ENCODE measurements around the gene OR10A6.

Gene OR10A6, protein sequence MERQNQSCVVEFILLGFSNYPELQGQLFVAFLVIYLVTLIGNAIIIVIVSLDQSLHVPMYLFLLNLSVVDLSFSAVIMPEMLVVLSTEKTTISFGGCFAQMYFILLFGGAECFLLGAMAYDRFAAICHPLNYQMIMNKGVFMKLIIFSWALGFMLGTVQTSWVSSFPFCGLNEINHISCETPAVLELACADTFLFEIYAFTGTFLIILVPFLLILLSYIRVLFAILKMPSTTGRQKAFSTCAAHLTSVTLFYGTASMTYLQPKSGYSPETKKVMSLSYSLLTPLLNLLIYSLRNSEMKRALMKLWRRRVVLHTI

DNA sequence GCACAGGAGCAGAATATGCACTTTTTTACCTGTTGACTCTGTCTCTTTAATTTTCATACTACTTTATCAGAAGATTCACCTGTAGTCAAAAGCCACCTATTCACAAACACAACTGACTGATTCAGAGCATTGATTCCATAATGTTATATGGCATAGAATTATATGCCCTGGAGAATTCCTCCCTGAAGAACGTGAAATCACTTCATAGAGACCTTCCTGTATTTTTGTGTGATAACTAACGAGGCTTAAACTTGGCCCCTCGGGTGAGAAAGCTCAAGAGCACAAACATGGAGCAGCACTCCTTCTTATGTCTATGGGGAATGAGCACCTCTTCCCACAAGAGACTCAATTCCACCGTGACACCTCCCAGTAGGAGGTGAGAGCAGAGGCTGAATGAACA is at the start of gene OR10A6:
OR10A6 (minus strand) TSS at position 101 of the 400 bp plus-strand sequence. CDS start 2,606 bp downstream, outside the sequence.
- Histone ChIP-seq H3K27ac (ENCODE audit: low read depth, low read length) (no peak within 1 kb of the TSS), H3K4me3 (ENCODE audit: low read depth in 1 of 2, low read length in 2 of 2) (no peak within 1 kb of the TSS), H3K9ac (ENCODE audit: low read depth in 1 of 2, low read length in 2 of 2) (no peak within 1 kb of the TSS), H3K27me3 (ENCODE audit: control insufficient read depth in 1 of 2, insufficient read depth in 2 of 2, low read length in 2 of 2) (no peaks in the 10 kb centered on the region), H3K36me3 (ENCODE audit: control insufficient read depth in 1 of 2, insufficient read depth in 2 of 2, low read length in 2 of 2) (no peaks in the 10 kb centered on the region), H3K4me1 (ENCODE audit: control insufficient read depth in 1 of 2, insufficient read depth in 2 of 2, low read length in 2 of 2) (no peaks in the 10 kb centered on the region), H3K9me3 (ENCODE audit: control insufficient read depth in 1 of 2, low read length in 2 of 2) (no peaks in the 10 kb centered on the region)

DNA sequence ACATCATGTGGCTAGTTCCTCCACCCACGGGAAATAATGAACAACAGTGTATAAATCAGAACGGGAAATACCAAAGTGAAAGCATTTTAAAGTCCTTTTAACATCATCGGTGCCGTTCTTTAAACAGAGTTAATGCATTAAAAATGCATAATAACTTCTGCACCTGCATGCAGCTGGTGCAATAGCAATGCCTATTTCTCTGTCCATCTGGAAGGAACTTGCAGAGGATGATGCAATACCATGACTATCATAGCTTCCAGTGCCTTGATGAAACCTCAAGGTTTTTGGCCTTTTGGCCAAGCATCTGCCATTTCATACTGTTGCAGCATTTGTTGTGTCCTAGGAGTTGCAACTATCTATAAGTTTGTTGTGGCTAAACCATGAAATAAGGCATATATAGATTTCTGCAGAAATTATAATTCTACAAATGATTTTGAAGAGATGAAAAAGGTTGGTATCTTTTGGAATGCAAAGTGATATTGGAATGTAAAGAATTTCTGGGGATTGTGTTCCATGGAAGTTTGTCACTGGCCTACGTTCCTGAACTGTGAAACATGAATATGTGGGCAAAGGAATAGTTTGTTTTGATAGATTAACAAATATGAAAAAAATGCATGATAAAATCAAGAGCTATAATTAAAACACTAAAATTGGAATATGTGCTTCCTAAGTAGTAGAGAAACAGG is 46.3 kb upstream of the OR10A6 start:
- no peak overlapping the region for H3K4me3 ChIP-seq (ENCODE audit: low read depth in 1 of 2, low read length in 2 of 2)
- H3K27me3 ChIP-seq (ENCODE audit: control insufficient read depth in 1 of 2, insufficient read depth in 2 of 2, low read length in 2 of 2) = no peaks in the 10 kb centered on the region
- no peak overlapping the region for H3K27ac ChIP-seq (ENCODE audit: low read depth, low read length)
- no peak overlapping the region for H3K9ac ChIP-seq (ENCODE audit: low read depth in 1 of 2, low read length in 2 of 2)
- no peaks in the 10 kb centered on the region for H3K36me3 ChIP-seq (ENCODE audit: control insufficient read depth in 1 of 2, insufficient read depth in 2 of 2, low read length in 2 of 2)
- H3K4me1 ChIP-seq (ENCODE audit: control insufficient read depth in 1 of 2, insufficient read depth in 2 of 2, low read length in 2 of 2) = no peaks in the 10 kb centered on the region
- no peaks in the 10 kb centered on the region for H3K9me3 ChIP-seq (ENCODE audit: control insufficient read depth in 1 of 2, low read length in 2 of 2)

GRCh38 chr11:7974668-7975067 is 43.6 kb upstream of the OR10A6 start:
- H3K27ac ChIP-seq (ENCODE audit: low read depth, low read length) = no peak overlapping the region
- no peak overlapping the region for H3K4me3 ChIP-seq (ENCODE audit: low read depth in 1 of 2, low read length in 2 of 2)
- H3K9ac ChIP-seq (ENCODE audit: low read depth in 1 of 2, low read length in 2 of 2) = no peak overlapping the region
- H3K36me3 ChIP-seq (ENCODE audit: control insufficient read depth in 1 of 2, insufficient read depth in 2 of 2, low read length in 2 of 2) = no peaks in the 10 kb centered on the region
- H3K9me3 ChIP-seq (ENCODE audit: control insufficient read depth in 1 of 2, low read length in 2 of 2) = no peaks in the 10 kb centered on the region
- no peaks in the 10 kb centered on the region for H3K4me1 ChIP-seq (ENCODE audit: control insufficient read depth in 1 of 2, insufficient read depth in 2 of 2, low read length in 2 of 2)
- H3K27me3 ChIP-seq (ENCODE audit: control insufficient read depth in 1 of 2, insufficient read depth in 2 of 2, low read length in 2 of 2) = no peaks in the 10 kb centered on the region

- Histone ChIP-seq H3K9ac (ENCODE audit: low read depth in 1 of 2, low read length in 2 of 2) (no peak overlapping the region), H3K9me3 (ENCODE audit: control insufficient read depth in 1 of 2, low read length in 2 of 2) (no peaks in the 10 kb centered on the region), H3K27me3 (ENCODE audit: control insufficient read depth in 1 of 2, insufficient read depth in 2 of 2, low read length in 2 of 2) (no peaks in the 10 kb centered on the region), H3K27ac (ENCODE audit: low read depth, low read length) (no peak overlapping the region), H3K4me1 (ENCODE audit: control insufficient read depth in 1 of 2, insufficient read depth in 2 of 2, low read length in 2 of 2) (no peaks in the 10 kb centered on the region), H3K4me3 (ENCODE audit: low read depth in 1 of 2, low read length in 2 of 2) (no peak overlapping the region), H3K36me3 (ENCODE audit: control insufficient read depth in 1 of 2, insufficient read depth in 2 of 2, low read length in 2 of 2) (no peaks in the 10 kb centered on the region)
These were observed 41.9 kb upstream of the OR10A6 start for GRCh38 chr11:7973011-7973410.

DNA sequence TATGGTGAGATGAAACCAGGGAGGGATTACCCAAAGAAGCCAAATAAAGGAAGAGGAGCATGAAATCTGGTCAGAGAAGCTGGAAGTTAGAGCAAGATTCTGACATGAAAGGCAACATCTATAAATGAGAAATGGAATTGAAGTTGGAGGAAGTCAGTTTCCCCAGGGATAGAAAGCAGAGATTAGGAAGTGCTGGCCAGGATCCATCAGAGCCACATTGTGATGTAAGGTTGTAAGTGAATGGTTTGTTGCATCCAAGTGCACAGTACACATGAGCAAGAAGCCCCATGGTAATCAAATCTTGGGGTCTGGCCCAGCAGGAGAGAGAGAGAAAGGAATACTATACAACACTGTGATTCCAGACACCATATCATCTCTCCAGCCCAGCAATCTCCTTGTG is 40.8 kb upstream of the OR10A6 start:
- Histone ChIP-seq H3K27me3 (ENCODE audit: control insufficient read depth in 1 of 2, insufficient read depth in 2 of 2, low read length in 2 of 2) (no peaks in the 10 kb centered on the region), H3K36me3 (ENCODE audit: control insufficient read depth in 1 of 2, insufficient read depth in 2 of 2, low read length in 2 of 2) (no peaks in the 10 kb centered on the region), H3K9ac (ENCODE audit: low read depth in 1 of 2, low read length in 2 of 2) (no peak overlapping the region), H3K4me3 (ENCODE audit: low read depth in 1 of 2, low read length in 2 of 2) (no peak overlapping the region), H3K9me3 (ENCODE audit: control insufficient read depth in 1 of 2, low read length in 2 of 2) (no peaks in the 10 kb centered on the region), H3K27ac (ENCODE audit: low read depth, low read length) (no peak overlapping the region), H3K4me1 (ENCODE audit: control insufficient read depth in 1 of 2, insufficient read depth in 2 of 2, low read length in 2 of 2) (no peaks in the 10 kb centered on the region)

DNA sequence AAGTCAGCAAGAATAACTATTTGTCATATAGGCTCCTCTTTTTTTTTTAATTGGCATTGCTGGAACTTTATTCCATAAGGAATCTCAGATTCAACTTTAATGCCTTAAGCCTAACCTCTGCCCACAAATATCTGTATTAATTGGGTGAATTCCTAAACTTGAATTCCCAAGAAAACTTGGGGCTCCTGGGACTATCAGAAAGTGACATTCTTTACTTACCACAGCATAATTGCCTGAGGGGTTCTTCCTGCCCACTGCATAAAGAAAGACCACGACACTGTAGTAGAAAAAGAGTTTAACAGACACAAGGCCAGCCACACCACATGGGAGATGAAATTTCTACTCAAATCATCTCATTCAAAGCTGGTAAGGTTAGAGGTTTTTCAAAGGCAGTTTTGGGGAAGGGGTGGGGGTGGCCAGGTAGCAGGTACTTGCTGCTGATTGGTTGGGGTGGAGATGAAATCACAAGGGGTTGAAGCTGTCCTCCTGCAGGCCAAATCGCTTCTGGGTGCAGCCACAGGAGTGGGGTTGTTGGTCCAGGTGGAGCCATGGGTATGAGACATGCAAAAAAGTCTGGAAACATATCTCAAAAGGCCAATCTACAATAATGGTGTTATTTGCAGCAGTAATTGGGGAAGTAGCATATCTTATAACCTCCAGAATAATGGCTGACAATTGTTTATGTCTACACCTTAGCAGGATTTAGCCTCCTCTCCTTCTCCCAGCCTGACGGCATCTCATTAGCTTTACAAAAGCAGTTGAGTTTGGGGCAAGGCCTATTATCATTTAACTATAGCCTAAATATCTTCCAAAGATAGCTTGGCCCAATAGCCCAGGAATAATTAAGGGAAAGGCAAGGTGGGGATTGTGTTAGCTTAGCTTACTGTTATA is 38.9 kb upstream of the OR10A6 start:
- H3K4me1 ChIP-seq (ENCODE audit: control insufficient read depth in 1 of 2, insufficient read depth in 2 of 2, low read length in 2 of 2) = no peaks in the 10 kb centered on the region
- no peak overlapping the region for H3K27ac ChIP-seq (ENCODE audit: low read depth, low read length)
- H3K9ac ChIP-seq (ENCODE audit: low read depth in 1 of 2, low read length in 2 of 2) = no peak overlapping the region
- H3K36me3 ChIP-seq (ENCODE audit: control insufficient read depth in 1 of 2, insufficient read depth in 2 of 2, low read length in 2 of 2) = no peaks in the 10 kb centered on the region
- H3K4me3 ChIP-seq (ENCODE audit: low read depth in 1 of 2, low read length in 2 of 2) = no peak overlapping the region
- H3K9me3 ChIP-seq (ENCODE audit: control insufficient read depth in 1 of 2, low read length in 2 of 2) = no peaks in the 10 kb centered on the region
- no peaks in the 10 kb centered on the region for H3K27me3 ChIP-seq (ENCODE audit: control insufficient read depth in 1 of 2, insufficient read depth in 2 of 2, low read length in 2 of 2)

DNA sequence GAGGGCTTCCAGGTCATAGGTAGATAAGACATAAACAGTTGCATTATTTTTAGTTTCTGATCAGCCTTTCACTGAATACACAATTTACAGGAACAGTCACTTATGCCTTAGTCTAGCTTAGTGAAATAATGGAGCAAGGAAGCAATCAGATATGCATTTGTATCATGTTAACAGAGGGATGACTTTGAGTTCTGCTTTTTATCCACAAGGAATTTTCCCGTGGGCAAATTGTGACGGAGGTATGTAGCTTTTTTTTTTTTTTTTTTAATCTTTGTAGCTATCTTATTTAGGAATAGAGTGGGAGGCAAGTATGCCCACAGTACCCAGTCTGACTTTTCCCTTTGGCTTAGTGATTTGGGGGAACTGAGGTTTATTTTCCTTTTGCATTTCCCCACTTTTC is 37.6 kb upstream of the OR10A6 start:
- H3K9ac ChIP-seq (ENCODE audit: low read depth in 1 of 2, low read length in 2 of 2) = no peak overlapping the region
- H3K27ac ChIP-seq (ENCODE audit: low read depth, low read length) = no peak overlapping the region
- no peaks in the 10 kb centered on the region for H3K4me1 ChIP-seq (ENCODE audit: control insufficient read depth in 1 of 2, insufficient read depth in 2 of 2, low read length in 2 of 2)

GRCh38 chr11:7967826-7968225 is 36.8 kb upstream of the OR10A6 start:
- no peaks in the 10 kb centered on the region for H3K36me3 ChIP-seq (ENCODE audit: control insufficient read depth in 1 of 2, insufficient read depth in 2 of 2, low read length in 2 of 2)
- H3K27ac ChIP-seq (ENCODE audit: low read depth, low read length) = no peak overlapping the region
- no peak overlapping the region for H3K4me3 ChIP-seq (ENCODE audit: low read depth in 1 of 2, low read length in 2 of 2)
- no peaks in the 10 kb centered on the region for H3K9me3 ChIP-seq (ENCODE audit: control insufficient read depth in 1 of 2, low read length in 2 of 2)
- H3K4me1 ChIP-seq (ENCODE audit: control insufficient read depth in 1 of 2, insufficient read depth in 2 of 2, low read length in 2 of 2) = no peaks in the 10 kb centered on the region
- H3K9ac ChIP-seq (ENCODE audit: low read depth in 1 of 2, low read length in 2 of 2) = no peak overlapping the region
- no peaks in the 10 kb centered on the region for H3K27me3 ChIP-seq (ENCODE audit: control insufficient read depth in 1 of 2, insufficient read depth in 2 of 2, low read length in 2 of 2)

More for the DNA sequence above, 37.6 kb upstream of the OR10A6 start:
- Histone ChIP-seq H3K9me3 (ENCODE audit: control insufficient read depth in 1 of 2, low read length in 2 of 2) (no peaks in the 10 kb centered on the region), H3K36me3 (ENCODE audit: control insufficient read depth in 1 of 2, insufficient read depth in 2 of 2, low read length in 2 of 2) (no peaks in the 10 kb centered on the region), H3K4me3 (ENCODE audit: low read depth in 1 of 2, low read length in 2 of 2) (no peak overlapping the region), H3K27me3 (ENCODE audit: control insufficient read depth in 1 of 2, insufficient read depth in 2 of 2, low read length in 2 of 2) (no peaks in the 10 kb centered on the region)

DNA sequence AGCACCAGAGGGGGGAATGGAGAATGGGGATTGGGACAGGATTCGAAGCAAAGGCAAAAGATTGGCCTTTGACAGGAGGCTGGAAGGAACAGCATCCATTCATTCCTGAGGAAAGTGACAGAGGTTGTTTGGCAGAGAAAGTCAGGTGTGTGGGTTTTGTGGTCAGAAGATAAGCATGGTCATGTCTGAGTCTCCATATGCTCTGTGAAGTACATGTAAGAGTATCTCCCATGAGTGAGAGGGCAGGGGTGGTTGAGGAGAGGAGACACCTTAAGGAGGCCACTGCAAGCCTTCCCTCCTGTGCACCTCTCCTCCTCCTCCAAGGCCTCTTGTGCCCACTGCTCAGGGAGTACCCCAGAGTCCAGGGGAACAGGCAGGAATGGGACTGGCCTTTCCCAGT is 36.0 kb upstream of the OR10A6 start:
- Histone ChIP-seq H3K27ac (ENCODE audit: low read depth, low read length) (no peak overlapping the region), H3K4me1 (ENCODE audit: control insufficient read depth in 1 of 2, insufficient read depth in 2 of 2, low read length in 2 of 2) (no peaks in the 10 kb centered on the region), H3K9ac (ENCODE audit: low read depth in 1 of 2, low read length in 2 of 2) (no peak overlapping the region), H3K4me3 (ENCODE audit: low read depth in 1 of 2, low read length in 2 of 2) (no peak overlapping the region), H3K36me3 (ENCODE audit: control insufficient read depth in 1 of 2, insufficient read depth in 2 of 2, low read length in 2 of 2) (no peaks in the 10 kb centered on the region), H3K27me3 (ENCODE audit: control insufficient read depth in 1 of 2, insufficient read depth in 2 of 2, low read length in 2 of 2) (no peaks in the 10 kb centered on the region), H3K9me3 (ENCODE audit: control insufficient read depth in 1 of 2, low read length in 2 of 2) (no peaks in the 10 kb centered on the region)

DNA sequence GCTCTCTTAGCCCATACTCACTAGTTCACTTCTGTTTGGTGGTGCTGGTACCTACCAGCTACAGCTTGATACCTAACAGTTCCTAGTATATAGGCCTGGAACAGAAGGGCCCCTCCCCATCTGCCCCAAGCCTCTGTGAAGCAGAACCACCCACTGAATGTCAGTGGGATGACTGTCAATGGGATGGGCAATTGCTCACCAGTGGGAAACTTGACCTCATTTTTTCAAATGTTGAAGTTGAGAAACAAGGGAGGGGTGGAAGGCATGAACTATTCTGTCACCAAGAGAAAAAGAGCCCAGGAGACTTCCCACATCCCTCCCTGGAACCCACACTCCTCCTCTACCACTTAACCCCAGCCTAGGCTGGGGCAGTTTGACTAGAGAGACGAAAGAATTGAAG is 34.3 kb upstream of the OR10A6 start, which contains the start of gene NLRP10:
NLRP10 (minus strand) TSS at position 62 of the 400 bp plus-strand sequence. CDS start 1,952 bp downstream, outside the sequence.
- H3K9me3 ChIP-seq (ENCODE audit: control insufficient read depth in 1 of 2, low read length in 2 of 2) = no peaks in the 10 kb centered on the region
- H3K9ac ChIP-seq (ENCODE audit: low read depth in 1 of 2, low read length in 2 of 2) = no peak within 1 kb of the TSS
- no peaks in the 10 kb centered on the region for H3K27me3 ChIP-seq (ENCODE audit: control insufficient read depth in 1 of 2, insufficient read depth in 2 of 2, low read length in 2 of 2)
- H3K27ac ChIP-seq (ENCODE audit: low read depth, low read length) = no peak within 1 kb of the TSS
- H3K36me3 ChIP-seq (ENCODE audit: control insufficient read depth in 1 of 2, insufficient read depth in 2 of 2, low read length in 2 of 2) = no peaks in the 10 kb centered on the region
- no peak within 1 kb of the TSS for H3K4me3 ChIP-seq (ENCODE audit: low read depth in 1 of 2, low read length in 2 of 2)
- H3K4me1 ChIP-seq (ENCODE audit: control insufficient read depth in 1 of 2, insufficient read depth in 2 of 2, low read length in 2 of 2) = no peaks in the 10 kb centered on the region

Data from duodenal mucosa (tissue), 2 donors.